HepG2 (cell line): ENCODE measurements around the gene NCOR2. TPM values are rescaled to one million over a fixed set of nuclear protein-coding genes. Genes with fewer than 3 reads are reported as not detected.

ENCODE experiments used
- ATAC-seq: fragments of 200-7000 bp; cut with Tn5 transposase; 3 replicates; pipeline ENCODE4 v1.9.1; 2020; ENCODE audit warnings: mild to moderate bottlenecking, moderate library complexity
- BruUV-seq: library from RNA; stranded (reverse); fragments of 400-500 nt; replicated peaks from 2 replicates; lab custom pipeline; 2021; lab: Mats Ljungman, UMichigan
- CTCF ChIA-PET: fragments of 300-600 bp; formaldehyde crosslinking; extraction: SDS; loops from one replicate; lab custom pipeline; 2021; ENCODE audit warnings: low total read pairs, inconsistent platforms, low intra/inter-chr PET ratio; lab: Yijun Ruan, JAX
- POLR2A ChIA-PET: fragments of 350-600 bp; sonication (Branson Sonifier 250); formaldehyde crosslinking; loops from one replicate; lab custom pipeline; 2020; ENCODE audit warnings: antibody characterized with exemption, inconsistent platforms; lab: Yijun Ruan, JAX
- DNase-seq: peaks from one replicate; pipeline ENCODE4 v3.0.0-alpha.2; 2015; ENCODE audit warnings: low spot score
- FAIRE-seq: peaks from 3 replicates; lab custom pipeline; 2011; peaks lifted over from hg19 to GRCh38; lab: Jason Lieb, UNC
- H2AFZ ChIP-seq: one replicate; pipeline ENCODE4 v1.6.1; 2011; ENCODE audit warnings: low read length, inconsistent platforms
- H3K27ac ChIP-seq: fragments of 300-600 bp; 3 replicates; pipeline ENCODE4 v1.8.0; 2011; ENCODE audit warnings: mixed run types, mild to moderate bottlenecking, mixed read lengths, low read length, inconsistent platforms; ENCODE audit not compliant: insufficient read depth; ENCODE audit errors: extremely low read length
- H3K27me3 ChIP-seq, 2 experiments: fragments of 200-600 bp in 1 of 2; 2 replicates in 1 of 2; 3 replicates in 1 of 2; pipeline versions ENCODE4 v1.6.0 to v1.8.0; 2011; ENCODE audit warnings: low read length in 2 of 2, mild to moderate bottlenecking in 2 of 2, moderate library complexity in 2 of 2, inconsistent platforms in 1 of 2; ENCODE audit not compliant: insufficient read depth in 2 of 2, control insufficient read depth in 1 of 2
- H3K36me3 ChIP-seq, 2 experiments: fragments of 200-600 bp in 1 of 2; replicated peaks in 1 of 2; 2 replicates in 1 of 2; 3 replicates in 1 of 2; pipeline versions ENCODE4 v1.5.1 to v1.8.0; 2011; ENCODE audit warnings: low read length in 2 of 2, inconsistent platforms in 1 of 2; ENCODE audit not compliant: insufficient read depth in 2 of 2, control insufficient read depth in 1 of 2
- H3K4me1 ChIP-seq: 2 replicates; pipeline ENCODE4 v1.5.1; 2012; ENCODE audit warnings: low read length, inconsistent platforms; ENCODE audit not compliant: insufficient read depth
- H3K4me2 ChIP-seq: 2 replicates; pipeline ENCODE4 v1.6.0; 2011; ENCODE audit warnings: low read depth, low read length, inconsistent platforms
- H3K4me3 ChIP-seq, 3 experiments: fragments of 200-600 bp in 1 of 3; sonication (generic), shearing (Covaris generic) in 1 of 3; replicated peaks in 1 of 3; 2 replicates each; pipeline ENCODE4 v1.5.1; 2011 to 2016; ENCODE audit warnings: low read length in 3 of 3, inconsistent platforms in 2 of 3, low read depth in 2 of 3, mild to moderate bottlenecking in 2 of 3, control low read depth in 1 of 3, mixed read lengths in 1 of 3; ENCODE audit not compliant: insufficient read depth in 1 of 3
- H3K79me2 ChIP-seq: one replicate; pipeline ENCODE4 v1.6.1; 2011; ENCODE audit warnings: low read length, inconsistent platforms; ENCODE audit not compliant: insufficient read depth
- H3K9ac ChIP-seq: 2 replicates; pipeline ENCODE4 v1.6.0; 2011; ENCODE audit warnings: mild to moderate bottlenecking, low read depth, low read length, inconsistent platforms; ENCODE audit not compliant: insufficient read depth
- H3K9me3 ChIP-seq: 2 replicates; pipeline ENCODE4 v1.5.1; 2012; ENCODE audit warnings: mild to moderate bottlenecking, low read length
- H4K20me1 ChIP-seq: 2 replicates; pipeline ENCODE4 v1.6.0; 2011; ENCODE audit warnings: inconsistent platforms, mild to moderate bottlenecking, low read length, moderate library complexity; ENCODE audit not compliant: insufficient read depth
- ATAD3A ChIP-seq: sonication (generic); formaldehyde crosslinking; IDR thresholded peaks from 2 replicates; pipeline ENCODE4 v1.4.0; 2020; ENCODE audit warnings: missing genetic modification reagents
- ATF7-NPFF ChIP-seq: sonication (generic); formaldehyde crosslinking; IDR thresholded peaks from 2 replicates; pipeline ENCODE4 v1.8.1; 2023; ENCODE audit warnings: mild to moderate bottlenecking, low read depth, missing genetic modification reagents, moderate library complexity
- EZH2 ChIP-seq: conservative IDR thresholded peaks from 2 replicates; pipeline ENCODE4 v1.6.1; 2012; ENCODE audit warnings: mild to moderate bottlenecking, low read depth, low read length, moderate library complexity
- HMG20A ChIP-seq: IDR thresholded peaks from 2 replicates; pipeline ENCODE4 v1.6.1; 2016; ENCODE audit warnings: borderline replicate concordance
- ZMYM3 ChIP-seq: sonication (generic); formaldehyde crosslinking; IDR thresholded peaks from 2 replicates; pipeline ENCODE4 v1.5.1; 2020; ENCODE audit warnings: mild to moderate bottlenecking, missing genetic modification reagents
- ZNF629 ChIP-seq: sonication (generic); formaldehyde crosslinking; conservative IDR thresholded peaks from 2 replicates; pipeline ENCODE4 v1.5.0; 2020; ENCODE audit warnings: missing genetic modification reagents
- ZXDC ChIP-seq: sonication (generic); formaldehyde crosslinking; IDR thresholded peaks from 2 replicates; pipeline ENCODE4 v1.5.0; 2020; ENCODE audit warnings: mild to moderate bottlenecking, missing genetic modification reagents
- WGBS: methylation state at CpG from one replicate; pipeline ENCODE4 v1.1.6; 2017; ENCODE audit warnings: low lambda C conversion rate; 5-methylcytosine and 5-hydroxymethylcytosine counted together
- in situ Hi-C: cut with HindIII; loops from 2 replicates; pipeline ENCODE4 v1.10.0; 2017; ENCODE audit warnings: low pct_unique_long_range_greater_than_20kb; ENCODE audit not compliant: extremely low pct_ligation_motif_present
- intact Hi-C: fragments of 100-400 bp; cut with micrococcal nuclease; formaldehyde crosslinking; loops from one replicate; pipeline ENCODE4 v1.10.0; 2022; ENCODE audit not compliant: unreplicated experiment
- polyA plus RNA-seq, 8 experiments: library from polyadenylated mRNA; depleted of rRNA in 3 of 8; stranded (reverse) in 7 of 8; unstranded in 1 of 8; fragments of >200 nt; fragmentation: Illumina TruSeq in 4 of 8; extraction: Trizol in 4 of 8; gene quantifications; 2 replicates each; pipeline versions ENCODE4 v1.2.1 to v1.2.3, GENCODE V29; 2011 to 2016; ENCODE audit warnings: low read depth in 4 of 8, missing spikeins in 1 of 8, mixed read lengths in 1 of 8; ENCODE audit not compliant: insufficient read depth in 1 of 8
- total RNA-seq, 5 experiments: library from RNA; depleted of rRNA; stranded (reverse); fragments of >200 nt; fragmentation: Illumina TruSeq; extraction: Trizol; gene quantifications; 2 replicates each; pipeline ENCODE4 v1.2.3, GENCODE V29; 2016; ENCODE audit warnings: low read depth in 1 of 5

The NCOR2 gene
- total and polyA plus RNA-seq, 2 of the 13 experiments (the other 11 are each of a cell fraction or from before 2014, with no cell fraction given), result 4.5 to 5.7 TPM

GRCh38 chr12:124569375-124570148 is 2.1 kb upstream of the NCOR2 start:
- no peaks in the 10 kb centered on the region for H3K36me3 ChIP-seq
- peaks cover 4 to 20% of the 10 kb centered on the region in 2 experiments; a peak in 4 of 5 replicates for H3K27me3 ChIP-seq
- DNase-seq (no peak), FAIRE-seq (no peak), ATAC-seq (no peak)
- CTCF ChIA-PET, result no interaction called here
- H3K9ac ChIP-seq, result no peak overlapping the region
- intact Hi-C loops, result loop anchor here (10.0 kb wide), 3 partner anchors 55 to 205 kb away; no protein-coding TSS in a partner anchor
- H3K4me3 ChIP-seq, result no peak overlapping the region
- no peak overlapping the region for H3K4me2 ChIP-seq
- POLR2A ChIA-PET, result no interaction called here
- peaks cover 17% of the 10 kb centered on the region for H3K79me2 ChIP-seq
- TF ChIP-seq ZMYM3 (CRISPR knock-in tag) (0 out of 2 replicates have a peak, but pooled peaks have one; percentile 45), ZNF629 (CRISPR knock-in tag) (peak; percentile 88), EZH2 (peak; percentile 66; the same call in 1 of the 2 replicates), HMG20A (CRISPR knock-in tag) (no peak), ZXDC (no peak), ATF7-NPFF (CRISPR knock-in tag) (no peak), ATAD3A (CRISPR knock-in tag) (no peak)
- no TSS peak for BruUV-seq
- in situ Hi-C loops, result loop anchor here (5.0 kb wide), 1 partner anchor 198 kb away; no protein-coding TSS in a partner anchor
- no peak overlapping the region for H3K27ac ChIP-seq
- 33% methylated on average over 12 of the region's 17 CpGs for WGBS
- peaks cover 16% of the 10 kb centered on the region; the same call in 1 of the 2 replicates for H4K20me1 ChIP-seq
- no peak overlapping the region for H2AFZ ChIP-seq
- no peaks in the 10 kb centered on the region for H3K9me3 ChIP-seq
- peaks cover 33% of the 10 kb centered on the region for H3K4me1 ChIP-seq
